CD14-positive monocyte (primary cell): ENCODE results near the gene TNFRSF8. TPM values are rescaled to one million over a fixed set of nuclear protein-coding genes. Genes with fewer than 3 reads are reported as not detected.

Source experiments
- DNase-seq, 3 donors: peaks; one replicate each; pipeline ENCODE4 v3.0.0-alpha.2; 2011 to 2022
- H2AFZ ChIP-seq: 2 replicates; pipeline ENCODE4 v1.6.0; 2012; ENCODE audit warnings: mild to moderate bottlenecking, low read depth, low read length, inconsistent platforms; ENCODE audit not compliant: insufficient read depth, poor library complexity, severe bottlenecking
- H3K27ac ChIP-seq, 2 donors: 1 replicate in 1 of 2; 2 replicates in 1 of 2; pipeline ENCODE4 v1.5.1; 2012 to 2013; ENCODE audit warnings: low read length in 2 of 2, control low read depth in 1 of 2, inconsistent platforms in 1 of 2, low read depth in 1 of 2, mild to moderate bottlenecking in 1 of 2
- H3K27me3 ChIP-seq, 2 donors: one replicate each; pipeline versions ENCODE4 v1.6.0 to v1.6.1; 2011 to 2013; ENCODE audit warnings: low read length in 2 of 2; ENCODE audit not compliant: control insufficient read depth in 2 of 2, insufficient read depth in 2 of 2
- H3K36me3 ChIP-seq, 2 donors: replicated peaks in 1 of 2; 1 replicate in 1 of 2; 2 replicates in 1 of 2; pipeline versions ENCODE4 v1.5.1 to v1.6.1; 2012 to 2013; ENCODE audit warnings: low read length in 2 of 2, control low read depth in 1 of 2, inconsistent platforms in 1 of 2, mild to moderate bottlenecking in 1 of 2; ENCODE audit not compliant: insufficient read depth in 2 of 2, control insufficient read depth in 1 of 2
- H3K4me1 ChIP-seq, 2 donors: 1 replicate in 1 of 2; 2 replicates in 1 of 2; pipeline versions ENCODE4 v1.5.1 to v1.6.1; 2012 to 2013; ENCODE audit warnings: low read length in 2 of 2, control low read depth in 1 of 2, inconsistent platforms in 1 of 2, mild to moderate bottlenecking in 1 of 2, moderate library complexity in 1 of 2; ENCODE audit not compliant: insufficient read depth in 2 of 2, control insufficient read depth in 1 of 2
- H3K4me2 ChIP-seq: replicated peaks from 2 replicates; pipeline ENCODE3; 2012; ENCODE audit warnings: low read length, moderate library complexity, mild to moderate bottlenecking; ENCODE audit not compliant: poor library complexity, severe bottlenecking; ENCODE audit errors: extremely low read depth
- H3K4me3 ChIP-seq, 3 experiments: fragments of 200-600 bp in 1 of 3; sonication (generic) in 1 of 3; replicated peaks in 1 of 3; 1 replicate in 2 of 3; 2 replicates in 1 of 3; pipeline ENCODE4 v1.5.1; 2011 to 2013; ENCODE audit warnings: low read length in 3 of 3, mild to moderate bottlenecking in 3 of 3, control low read depth in 2 of 3, low read depth in 2 of 3, inconsistent platforms in 1 of 3, moderate library complexity in 1 of 3
- H3K79me2 ChIP-seq: 2 replicates; pipeline ENCODE4 v1.6.0; 2012; ENCODE audit warnings: mild to moderate bottlenecking, control low read depth, inconsistent platforms, low read length, moderate library complexity; ENCODE audit not compliant: insufficient read depth
- H3K9ac ChIP-seq: 2 replicates; pipeline ENCODE4 v1.6.0; 2017; ENCODE audit warnings: low read length, mild to moderate bottlenecking; ENCODE audit not compliant: insufficient read depth, poor library complexity, severe bottlenecking
- H3K9me3 ChIP-seq, 2 donors: replicated peaks in 1 of 2; 1 replicate in 1 of 2; 2 replicates in 1 of 2; pipeline versions ENCODE4 v1.5.1 to v1.6.1; 2012 to 2013; ENCODE audit warnings: low read length in 2 of 2, control low read depth in 1 of 2; ENCODE audit not compliant: control insufficient read depth in 1 of 2, insufficient read depth in 1 of 2
- H4K20me1 ChIP-seq: 2 replicates; pipeline ENCODE4 v1.6.0; 2012; ENCODE audit warnings: mild to moderate bottlenecking, low read length, control low read depth, moderate library complexity; ENCODE audit not compliant: insufficient read depth
- H3K27ac Mint-ChIP-seq, 7 donors: one replicate each; pipeline ENCODE4 v1.8.0; 2020; ENCODE audit warnings: mild to moderate bottlenecking in 7 of 7, mixed read lengths in 7 of 7, moderate library complexity in 6 of 7, inconsistent platforms in 2 of 7
- H3K27me3 Mint-ChIP-seq, 3 donors: one replicate each; pipeline ENCODE4 v1.8.0; 2021 to 2022; ENCODE audit warnings: low read depth in 3 of 3, mild to moderate bottlenecking in 3 of 3, mixed read lengths in 3 of 3, moderate library complexity in 3 of 3, inconsistent platforms in 1 of 3
- H3K36me3 Mint-ChIP-seq, 2 donors: one replicate each; pipeline ENCODE4 v1.8.0; 2020; ENCODE audit warnings: mixed read lengths in 2 of 2, inconsistent platforms in 1 of 2, mild to moderate bottlenecking in 1 of 2
- H3K4me1 Mint-ChIP-seq: one replicate; pipeline ENCODE4 v1.8.0; 2020; ENCODE audit warnings: mild to moderate bottlenecking, mixed read lengths
- H3K4me3 Mint-ChIP-seq, 2 donors: one replicate each; pipeline ENCODE4 v1.8.0; 2020; ENCODE audit warnings: mild to moderate bottlenecking in 2 of 2, mixed read lengths in 2 of 2, moderate library complexity in 1 of 2
- H3K9me3 Mint-ChIP-seq, 7 donors: one replicate each; pipeline ENCODE4 v1.8.0; 2020 to 2022; ENCODE audit warnings: mixed read lengths in 7 of 7, mild to moderate bottlenecking in 6 of 7, moderate library complexity in 6 of 7, inconsistent platforms in 2 of 7
- WGBS: methylation state at CpG from one replicate; pipeline ENCODE4 v1.1.5; 2013; ENCODE audit warnings: missing lambda C conversion rate; ENCODE audit not compliant: insufficient coverage; 5-methylcytosine and 5-hydroxymethylcytosine counted together
- intact Hi-C, 2 donors: fragments of 100-400 bp; cut with micrococcal nuclease; formaldehyde crosslinking; loops; one replicate each; pipeline versions ENCODE4 v1.15.0 to v1.15.1; 2023
- polyA plus RNA-seq, 3 donors: library from polyadenylated mRNA; depleted of rRNA in 1 of 3; unstranded in 2 of 3; stranded (reverse) in 1 of 3; fragments of 300-500 nt in 2 of 3; fragments of >200 nt in 1 of 3; fragmentation: Illumina TruSeq in 2 of 3; gene quantifications; 1 replicate in 2 of 3; 2 replicates in 1 of 3; pipeline ENCODE4 v1.2.3, GENCODE V29; 2012 to 2021
- TF ChIP-seq, protein P1 (sequence below): fragments of 200-600 bp; IDR thresholded peaks from one replicate; pipeline ENCODE4 v1.8.0; 2022; ENCODE audit warnings: antibody characterized with exemption, mild to moderate bottlenecking

Gene TNFRSF8
- polyA plus RNA-seq, 3 donors: 10.9 to 11.9 (median 11.8) TPM

GRCh38 chr1:12180903-12181302 is 117.8 kb downstream of the TNFRSF8 start:
- Mint-ChIP-seq H3K4me3 (peak overlapping the region; percentile 39 to 68), H3K27ac (peak overlapping the region; percentile 99 to 100 (median 99)), H3K9me3 (peaks cover 0 to 2% (median 0%) of the 10 kb centered on the region in 7 donors), H3K27me3 (peaks cover 0 to 4% (median 0%) of the 10 kb centered on the region in 3 donors), H3K4me1 (peaks cover 98% of the 10 kb centered on the region), H3K36me3 (peaks cover 80 to 83% of the 10 kb centered on the region in 2 donors)
- Histone ChIP-seq H3K27me3 (no peaks in the 10 kb centered on the region), H3K9ac (peak overlapping the region; percentile 89), H3K4me2 (peak overlapping the region; percentile 61), H3K4me3 (peak overlapping the region in 2 of 3 experiments; percentile 5 to 98), H4K20me1 (peaks cover 21% of the 10 kb centered on the region), H3K27ac (peak overlapping the region; percentile 99 to 100), H3K79me2 (peaks cover 94% of the 10 kb centered on the region), H3K4me1 (peaks cover 96 to 100% of the 10 kb centered on the region in 2 donors), H3K36me3 (peaks cover 40 to 58% of the 10 kb centered on the region in 2 donors), H3K9me3 (no peaks in the 10 kb centered on the region), H2AFZ (no peak overlapping the region)
- WGBS: 30% methylated on average over 6 of the region's 7 CpGs
- no peak for DNase-seq
- TF ChIP-seq, protein P1, sequence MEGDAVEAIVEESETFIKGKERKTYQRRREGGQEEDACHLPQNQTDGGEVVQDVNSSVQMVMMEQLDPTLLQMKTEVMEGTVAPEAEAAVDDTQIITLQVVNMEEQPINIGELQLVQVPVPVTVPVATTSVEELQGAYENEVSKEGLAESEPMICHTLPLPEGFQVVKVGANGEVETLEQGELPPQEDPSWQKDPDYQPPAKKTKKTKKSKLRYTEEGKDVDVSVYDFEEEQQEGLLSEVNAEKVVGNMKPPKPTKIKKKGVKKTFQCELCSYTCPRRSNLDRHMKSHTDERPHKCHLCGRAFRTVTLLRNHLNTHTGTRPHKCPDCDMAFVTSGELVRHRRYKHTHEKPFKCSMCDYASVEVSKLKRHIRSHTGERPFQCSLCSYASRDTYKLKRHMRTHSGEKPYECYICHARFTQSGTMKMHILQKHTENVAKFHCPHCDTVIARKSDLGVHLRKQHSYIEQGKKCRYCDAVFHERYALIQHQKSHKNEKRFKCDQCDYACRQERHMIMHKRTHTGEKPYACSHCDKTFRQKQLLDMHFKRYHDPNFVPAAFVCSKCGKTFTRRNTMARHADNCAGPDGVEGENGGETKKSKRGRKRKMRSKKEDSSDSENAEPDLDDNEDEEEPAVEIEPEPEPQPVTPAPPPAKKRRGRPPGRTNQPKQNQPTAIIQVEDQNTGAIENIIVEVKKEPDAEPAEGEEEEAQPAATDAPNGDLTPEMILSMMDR: no peak
- intact Hi-C loops: loop anchor here in 1 of 2 donors (5.0 kb wide), 1 partner anchor 444 kb away; the partner anchor contains the start of gene AGTRAP

DNA sequence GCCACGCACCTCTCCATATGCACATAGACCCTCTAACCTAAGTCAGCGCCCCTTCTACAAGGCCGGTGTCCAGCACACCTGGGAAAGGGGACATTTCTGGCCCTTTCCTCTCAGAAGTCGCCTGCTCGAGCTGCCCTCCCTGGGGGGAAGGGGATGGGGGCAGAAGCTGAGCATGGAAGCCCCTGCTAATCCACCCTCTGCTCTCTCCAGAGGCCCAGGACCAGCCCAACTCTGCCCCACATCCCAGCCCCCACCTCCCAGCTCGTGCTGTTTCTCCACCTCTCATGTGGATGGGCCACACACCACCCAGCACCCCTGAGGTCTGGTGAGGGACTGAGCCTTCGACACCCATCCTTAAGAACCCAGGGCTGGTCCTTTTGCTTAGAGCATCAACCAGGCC is 118.5 kb downstream of the TNFRSF8 start:
- H4K20me1 ChIP-seq: peaks cover 27% of the 10 kb centered on the region
- peaks cover 0 to 4% (median 0%) of the 10 kb centered on the region in 3 donors for H3K27me3 Mint-ChIP-seq
- peaks cover 96 to 100% of the 10 kb centered on the region in 2 donors for H3K4me1 ChIP-seq
- peak overlapping the region; percentile 99 to 100 for H3K27ac ChIP-seq
- intact Hi-C loops: loop anchor here in 1 of 2 donors (5.0 kb wide), 1 partner anchor 444 kb away; the partner anchor contains the start of gene AGTRAP
- peak overlapping the region; percentile 61 for H3K4me2 ChIP-seq
- peak overlapping the region in 1 of 3 experiments; percentile 98 for H3K4me3 ChIP-seq
- peaks cover 41 to 58% of the 10 kb centered on the region in 2 donors for H3K36me3 ChIP-seq
- no peak overlapping the region for H2AFZ ChIP-seq
- H3K4me1 Mint-ChIP-seq: peaks cover 98% of the 10 kb centered on the region
- peak overlapping the region; percentile 99 to 100 (median 99) for H3K27ac Mint-ChIP-seq
- no peaks in the 10 kb centered on the region for H3K9me3 ChIP-seq
- H3K79me2 ChIP-seq: peaks cover 94% of the 10 kb centered on the region
- TF ChIP-seq, protein P1: no peak
- peaks cover 80 to 83% of the 10 kb centered on the region in 2 donors for H3K36me3 Mint-ChIP-seq
- H3K4me3 Mint-ChIP-seq: no peak overlapping the region
- peaks cover 0 to 2% (median 0%) of the 10 kb centered on the region in 7 donors for H3K9me3 Mint-ChIP-seq
- peak overlapping the region; percentile 89 for H3K9ac ChIP-seq
- no peak for DNase-seq
- 100% methylated on average over 1 of the region's 7 CpGs for WGBS
- no peaks in the 10 kb centered on the region for H3K27me3 ChIP-seq
